ENCODE data around the gene SEPTIN2.
"Not testable (repeated sequence)": the region's sequence is repeated elsewhere in the genome, so short reads cannot be mapped to it uniquely, and the experiment has no call there.

The SEPTIN2 gene

DNA sequence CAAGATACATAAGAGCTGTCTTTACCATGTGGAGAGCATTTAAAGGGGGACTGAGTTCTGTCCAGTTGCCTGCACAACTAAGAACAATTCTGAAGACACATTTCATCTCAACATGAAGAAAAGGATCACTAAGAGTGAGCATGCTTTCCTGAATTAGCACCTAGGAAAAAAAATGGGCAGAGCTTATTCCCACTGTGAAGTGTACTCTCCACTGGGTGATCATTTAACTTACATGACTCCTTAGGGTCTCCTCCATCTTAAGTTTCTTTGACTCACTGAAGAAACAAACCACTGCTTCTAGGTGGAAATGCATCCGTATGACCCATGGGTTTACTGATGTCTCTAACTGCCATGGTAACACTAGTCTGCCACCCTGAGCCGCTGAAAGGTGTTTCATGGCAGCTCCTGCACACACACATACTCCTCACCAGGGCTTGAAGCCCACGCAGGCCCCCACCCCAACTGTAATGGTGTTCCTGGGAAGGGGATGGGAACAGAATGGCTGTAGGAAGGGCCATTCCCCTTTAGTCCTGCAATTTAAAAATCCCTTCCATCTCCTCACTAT lies 27.3 kb upstream of the SEPTIN2 start:
- DNase-seq = no peak

DNA sequence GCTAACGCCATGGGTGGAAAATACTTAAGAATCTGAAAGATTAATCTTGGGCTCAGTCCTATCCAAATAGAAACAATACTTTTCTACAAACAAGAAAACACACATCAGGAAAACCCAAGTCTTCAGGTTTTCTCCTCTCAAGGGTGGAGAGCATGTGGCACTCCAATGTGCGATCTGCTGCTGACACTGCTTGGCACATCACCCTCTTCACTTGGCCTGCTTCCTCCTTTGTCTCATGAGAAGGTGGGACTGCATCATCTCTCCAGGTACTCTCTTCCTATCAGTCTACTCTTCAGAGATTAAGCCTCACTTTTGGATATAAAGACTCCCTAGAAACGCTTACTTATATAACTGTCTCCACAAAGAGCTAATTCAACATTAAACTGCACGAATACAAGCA lies 26.7 kb upstream of the SEPTIN2 start:
- no peak for DNase-seq

DNA sequence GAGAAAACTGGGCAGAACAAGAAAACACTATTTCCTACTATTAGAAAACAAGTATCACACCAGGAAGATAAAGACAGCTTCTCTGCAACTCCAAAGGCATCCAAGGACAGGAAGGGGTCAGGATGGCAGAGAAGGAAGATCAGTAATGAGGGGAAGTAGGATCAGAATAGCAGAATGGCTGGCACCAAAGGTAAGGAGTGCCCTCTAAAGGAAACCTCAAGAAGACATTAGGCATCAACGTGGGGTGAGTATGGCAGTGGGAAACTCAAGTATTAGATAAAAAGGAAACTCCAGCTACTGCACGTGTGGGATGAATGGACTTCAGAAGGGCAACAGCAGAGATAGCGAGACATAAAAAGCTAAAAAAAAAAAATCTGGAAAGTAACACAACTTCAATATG lies 26.1 kb upstream of the SEPTIN2 start:
- DNase-seq = no peak

DNA sequence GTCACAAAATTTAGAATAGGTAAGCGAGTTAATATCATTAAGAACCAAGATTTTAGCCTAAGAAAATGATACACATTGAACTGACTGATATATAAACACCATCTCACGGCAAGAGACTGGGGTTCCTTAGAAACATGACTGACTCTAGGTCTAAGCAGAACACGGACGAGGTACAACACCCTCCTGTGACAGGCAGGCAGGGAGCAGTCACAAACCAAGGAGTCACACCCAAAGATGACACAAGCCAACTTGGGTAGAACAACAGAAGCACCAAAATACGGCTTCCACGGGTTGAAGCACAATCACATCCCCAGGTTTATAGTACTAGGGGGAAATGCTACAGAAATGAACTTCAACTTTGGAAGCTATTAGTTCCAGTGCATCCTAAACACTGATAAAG lies 24.6 kb upstream of the SEPTIN2 start:
- DNase-seq = no peak

DNA sequence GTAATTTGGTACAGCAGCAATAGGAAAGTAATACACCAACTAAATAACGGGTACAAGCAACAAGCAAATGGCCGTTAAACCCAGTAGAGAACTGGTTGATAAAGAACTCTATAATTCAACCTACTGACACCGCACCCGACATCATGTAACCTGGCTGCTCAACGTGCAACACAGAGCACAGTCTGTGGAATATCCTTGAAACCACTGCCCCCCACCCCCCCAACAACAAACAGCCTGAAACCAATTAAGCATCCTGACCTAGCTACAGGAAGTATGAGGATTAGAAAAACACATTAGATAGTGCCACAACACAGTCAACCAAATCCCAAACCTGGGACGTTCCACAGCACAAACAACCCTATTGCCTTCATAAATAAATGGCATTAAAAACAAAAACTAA lies 23.7 kb upstream of the SEPTIN2 start:
- DNase-seq = no peak

DNA sequence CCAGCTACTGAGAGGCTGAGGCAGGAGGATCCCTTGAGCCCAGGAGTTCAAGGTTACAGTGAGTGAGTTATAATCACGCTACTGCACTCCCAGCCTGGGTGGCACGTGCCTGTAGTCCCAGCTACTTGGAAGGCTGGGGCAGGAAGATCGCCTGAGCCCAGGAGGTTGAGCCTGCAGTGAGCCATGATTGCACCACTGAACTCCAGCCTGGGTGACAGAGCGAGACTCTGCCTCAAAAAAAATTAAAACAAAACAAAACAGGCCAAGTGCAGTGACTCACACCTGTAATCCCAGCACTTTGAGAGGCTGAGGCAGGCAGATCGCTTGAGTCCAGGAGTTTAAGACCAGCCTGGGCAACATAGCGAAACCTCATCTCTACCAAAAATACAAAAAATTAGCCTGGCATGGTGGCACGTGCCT lies 22.3 kb upstream of the SEPTIN2 start:
- not testable (repeated sequence) for DNase-seq

DNA sequence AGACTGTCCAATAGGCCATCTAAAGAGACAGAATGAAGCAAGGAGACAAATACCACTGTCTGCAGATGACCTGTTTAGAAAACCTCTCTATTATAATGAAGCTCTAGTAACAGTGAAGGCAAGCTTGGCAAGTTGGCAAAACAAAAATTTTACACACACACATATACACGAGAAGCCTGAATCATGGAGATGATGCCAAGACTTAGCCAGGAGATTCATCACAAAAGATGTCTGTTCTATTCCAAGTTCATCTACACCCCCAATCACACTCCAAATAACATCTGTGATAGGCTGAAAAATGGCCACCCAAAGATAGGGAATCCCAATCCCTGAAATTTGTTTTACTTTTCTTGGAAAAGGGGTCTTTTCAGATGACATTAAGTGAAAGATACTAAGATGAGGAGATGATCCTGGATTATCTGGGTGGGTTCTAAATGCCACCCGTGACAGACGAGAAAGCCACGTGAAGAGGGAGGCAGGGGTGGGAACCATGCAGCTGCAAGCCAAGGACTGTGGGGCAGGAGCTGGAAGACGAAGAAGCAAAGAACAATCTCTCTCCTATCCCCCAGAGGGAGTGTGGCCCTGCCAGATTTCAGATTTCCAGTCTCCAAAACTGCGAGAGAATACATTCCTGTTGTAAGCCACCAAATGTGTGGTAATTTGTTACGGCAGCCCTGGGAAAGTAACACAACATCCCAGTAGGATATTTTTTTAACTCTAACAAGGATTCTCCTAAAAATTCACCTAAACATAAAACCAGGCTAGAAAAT lies 20.2 kb upstream of the SEPTIN2 start:
- no peak for DNase-seq

DNA sequence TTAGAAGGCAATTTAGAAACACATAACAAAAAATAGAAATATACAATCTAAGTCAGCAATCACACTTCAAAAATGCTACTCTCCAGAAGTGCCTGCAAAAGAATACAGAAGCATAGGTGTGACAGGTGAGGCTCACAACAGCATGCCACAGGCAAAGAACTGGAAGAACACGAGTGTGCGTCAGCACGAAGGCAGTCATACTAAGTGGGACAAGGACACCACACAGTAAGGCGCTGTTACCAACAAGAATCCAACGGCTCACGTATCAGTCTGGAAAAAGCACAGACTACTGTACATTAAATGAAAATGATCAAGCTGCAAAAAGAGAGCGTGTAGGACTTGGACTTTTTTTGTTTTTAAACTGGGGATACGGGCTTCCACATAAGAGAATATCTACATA lies 19.0 kb upstream of the SEPTIN2 start:
- no peak for DNase-seq

DNA sequence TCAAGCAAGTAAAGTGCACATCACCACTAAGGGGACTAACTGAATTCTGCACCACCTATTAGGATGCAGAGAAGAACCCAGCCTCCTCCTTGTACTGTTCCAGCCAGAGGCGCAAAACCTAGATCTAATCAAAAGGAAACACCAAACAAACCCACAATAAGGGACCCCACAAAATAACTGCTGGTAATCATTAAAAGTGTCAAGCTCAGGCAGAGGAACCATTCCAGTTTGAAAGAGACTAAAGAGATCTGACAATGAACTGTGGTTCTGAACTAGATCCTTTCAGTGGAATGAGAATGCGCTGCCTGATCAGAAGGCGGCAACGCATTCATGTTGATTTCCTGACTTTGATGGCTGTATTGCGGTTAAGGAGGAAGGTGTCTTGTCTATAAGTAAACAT lies 17.1 kb upstream of the SEPTIN2 start:
- DNase-seq = no peak

DNA sequence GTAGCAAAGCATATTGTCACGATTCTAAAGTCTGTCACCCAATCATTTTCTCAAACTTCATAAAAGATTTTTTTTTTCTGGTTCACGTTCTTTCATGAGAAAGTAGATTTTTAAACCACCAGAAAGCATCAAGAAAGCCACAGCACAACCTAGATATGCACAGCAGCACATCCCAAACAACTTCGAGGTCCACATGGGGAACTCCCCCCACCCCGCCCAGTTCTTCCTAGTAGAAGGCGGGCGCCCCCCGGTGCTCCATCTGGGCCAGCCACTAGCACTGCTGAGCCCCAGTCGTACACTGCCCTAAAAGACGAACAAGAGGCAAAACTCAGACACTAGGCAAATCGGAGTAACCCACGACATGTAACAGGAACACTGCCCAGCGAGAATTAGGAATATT lies 15.7 kb upstream of the SEPTIN2 start:
- no peak for DNase-seq

DNA sequence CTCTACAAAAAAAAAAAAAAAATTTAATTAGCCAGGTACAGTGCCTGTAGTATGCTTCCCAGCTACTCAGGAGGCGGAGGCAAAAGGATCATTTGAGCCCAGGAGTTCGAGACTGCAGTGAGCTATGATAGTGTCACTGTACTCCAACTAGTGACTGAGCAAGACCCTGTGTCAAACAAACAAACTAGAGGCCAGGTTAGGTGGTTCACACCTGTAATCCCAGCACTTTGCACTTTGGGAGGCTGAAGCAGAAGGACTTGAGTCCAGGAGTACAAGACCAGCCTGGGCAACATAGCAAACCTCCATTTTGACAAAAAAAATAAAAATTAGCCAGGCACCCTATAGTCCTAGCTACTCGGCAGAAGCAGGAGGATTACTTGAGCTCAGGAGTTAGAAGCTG lies 13.6 kb upstream of the SEPTIN2 start:
- DNase-seq = no peak

DNA sequence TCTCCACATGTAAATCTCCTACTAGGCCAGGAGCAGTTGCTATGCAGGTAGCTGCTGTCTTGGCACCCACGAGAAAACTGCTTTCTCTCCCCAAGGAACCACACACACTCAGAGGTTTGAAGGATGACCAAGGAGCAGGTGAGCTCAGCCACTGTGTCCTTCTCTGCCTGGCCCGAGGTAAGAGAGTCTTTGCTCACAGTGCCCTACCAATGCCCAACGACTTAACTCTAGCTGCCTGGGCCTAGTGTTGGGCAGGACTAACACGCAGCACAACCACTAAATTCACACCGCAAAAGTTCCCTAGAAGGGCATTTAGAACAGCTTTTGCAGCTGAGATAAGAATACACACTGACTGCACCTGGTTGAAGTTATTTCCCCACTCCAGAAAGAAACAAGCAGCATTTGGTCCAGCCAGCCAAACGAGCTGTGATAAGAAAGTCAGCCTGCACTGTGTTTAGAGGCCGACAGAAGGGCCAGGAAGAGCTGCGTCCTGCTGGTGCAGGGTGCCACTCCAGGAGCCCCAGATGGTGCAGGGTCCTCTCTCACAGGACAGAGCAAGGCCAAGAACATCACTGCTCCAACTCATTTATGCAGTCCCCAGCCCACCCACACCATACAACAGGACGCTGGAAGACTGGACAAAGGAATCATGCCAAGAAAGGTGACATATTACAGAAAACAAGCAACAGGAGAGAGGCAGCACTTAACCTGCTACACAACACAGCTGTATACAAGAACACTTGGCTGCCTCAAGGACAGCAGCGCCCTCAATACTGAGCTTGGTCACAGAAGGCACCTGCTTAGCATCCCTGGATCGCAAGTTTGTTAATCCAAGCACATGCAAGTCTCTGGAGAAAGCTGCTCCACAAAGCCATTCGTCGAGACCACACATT lies 12.7 kb upstream of the SEPTIN2 start:
- DNase-seq = peak; percentile 25

DNA sequence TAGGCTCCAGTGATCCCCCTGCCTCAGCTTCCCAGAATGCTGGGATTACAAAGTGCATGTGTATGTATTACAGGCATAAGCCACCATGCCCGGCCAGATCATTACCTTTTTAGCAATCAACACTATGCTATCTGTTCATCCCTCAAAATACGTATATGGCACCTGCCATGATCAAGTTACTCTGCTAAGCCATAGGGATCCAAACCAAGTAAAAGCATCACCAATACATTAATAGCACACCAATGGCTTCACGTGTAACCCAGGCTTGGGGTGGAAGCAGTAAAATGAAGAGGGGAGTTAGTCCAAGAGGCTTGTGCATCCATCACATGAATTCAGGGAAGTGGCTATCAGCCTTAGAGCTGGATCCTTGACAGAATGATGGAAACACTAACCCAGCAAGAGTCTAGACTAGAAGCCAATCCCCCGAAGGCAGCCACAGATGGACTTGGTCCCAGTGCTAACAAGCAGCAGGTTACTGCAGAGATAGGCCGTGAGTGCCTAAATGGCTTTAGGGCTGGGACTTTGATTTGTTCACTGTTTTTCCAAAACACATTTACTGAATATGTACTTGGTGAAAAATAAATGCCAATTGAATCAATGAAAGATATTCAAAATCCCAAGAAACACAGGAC lies 11.6 kb upstream of the SEPTIN2 start:
- DNase-seq = no peak

DNA sequence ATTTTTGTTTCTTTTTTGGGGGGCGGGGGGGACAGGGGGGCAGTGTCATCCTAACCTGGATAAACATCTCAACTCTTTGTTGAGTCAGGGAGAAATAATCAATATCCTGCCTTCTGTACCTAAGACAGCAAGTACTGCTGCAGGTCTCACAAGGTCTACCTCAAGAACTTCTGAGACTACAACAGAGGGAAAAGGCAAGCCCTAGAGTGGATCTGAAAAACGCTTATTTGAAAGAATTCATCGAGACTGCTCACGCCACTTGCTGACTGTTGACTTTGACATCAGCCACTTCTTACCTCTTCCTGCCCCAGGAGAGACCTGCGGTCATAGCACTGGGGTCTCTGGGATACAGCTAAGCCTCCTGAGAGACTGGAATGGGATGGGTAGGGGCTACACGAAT lies 8.7 kb upstream of the SEPTIN2 start:
- no peak for DNase-seq

DNA sequence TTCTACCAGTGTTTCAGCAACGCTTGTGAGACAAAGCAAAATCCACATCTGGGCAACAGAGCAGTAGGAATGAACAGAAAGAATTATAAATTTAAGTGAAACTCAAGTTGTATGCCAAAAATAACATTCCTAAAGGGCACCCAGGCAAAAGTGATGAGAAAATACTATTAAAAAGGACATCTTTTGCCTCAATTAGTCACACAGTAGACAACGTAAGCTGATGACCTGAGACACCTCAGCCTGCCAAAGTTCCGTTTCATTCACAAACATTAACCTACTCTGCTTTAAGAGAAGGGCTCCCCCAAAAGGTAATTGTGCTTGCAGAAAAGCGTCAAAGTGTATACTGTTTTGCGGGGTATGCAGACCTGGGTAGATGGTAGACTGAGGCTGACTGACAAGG lies 7.5 kb upstream of the SEPTIN2 start:
- no peak for DNase-seq

DNA sequence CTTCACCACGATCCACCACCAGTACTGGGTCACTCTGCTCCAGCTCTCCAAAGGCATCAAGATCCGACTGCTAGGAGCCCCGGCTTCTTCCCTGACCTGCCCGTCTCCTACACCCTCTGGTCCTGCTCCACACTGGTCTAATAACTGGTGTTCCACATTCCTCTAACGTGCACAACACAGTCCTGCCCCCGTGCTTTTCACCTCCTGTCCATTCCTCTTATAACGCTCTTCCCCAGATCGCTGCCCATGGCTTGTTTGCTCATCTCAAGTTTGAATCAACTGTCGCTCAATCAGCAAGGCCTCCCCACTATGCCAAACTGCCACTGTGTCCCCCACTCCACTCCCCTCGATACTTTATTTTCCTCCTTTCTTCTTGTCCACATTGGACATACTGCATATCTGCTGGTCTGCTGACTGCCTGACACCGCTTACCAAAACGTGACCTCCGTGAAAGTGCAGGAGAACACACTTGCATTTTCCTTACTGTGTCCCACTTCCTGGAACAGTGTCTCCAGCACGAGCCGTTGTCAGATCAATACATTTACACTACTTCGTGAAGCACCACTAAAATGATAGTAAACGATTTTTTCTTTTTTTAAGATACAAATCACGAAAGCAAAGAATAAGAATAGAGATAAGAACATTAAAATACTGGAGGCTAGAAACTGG lies 6.8 kb upstream of the SEPTIN2 start:
- no peak for DNase-seq

DNA sequence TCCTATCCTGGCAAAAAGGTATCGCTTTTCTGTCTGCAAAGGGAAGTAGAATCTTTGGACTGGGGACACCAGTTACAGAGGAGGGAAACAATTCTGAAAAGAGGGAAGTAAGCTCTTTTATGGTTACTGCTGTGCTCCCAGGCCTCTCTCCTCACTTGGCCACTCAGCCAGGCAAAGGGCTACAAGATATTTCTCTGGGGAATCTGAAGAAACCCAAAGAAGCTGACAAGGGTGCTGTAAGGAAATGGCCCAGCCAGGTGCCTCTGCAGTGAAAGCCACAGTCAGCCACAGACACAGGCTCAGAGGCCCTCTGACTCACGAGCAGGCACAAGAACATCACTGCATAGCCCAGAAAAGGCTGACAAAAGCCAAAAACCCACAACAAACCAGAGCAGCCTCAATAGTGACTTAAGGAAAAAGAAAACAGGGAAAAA lies 6.0 kb upstream of the SEPTIN2 start:
- DNase-seq = no peak

DNA sequence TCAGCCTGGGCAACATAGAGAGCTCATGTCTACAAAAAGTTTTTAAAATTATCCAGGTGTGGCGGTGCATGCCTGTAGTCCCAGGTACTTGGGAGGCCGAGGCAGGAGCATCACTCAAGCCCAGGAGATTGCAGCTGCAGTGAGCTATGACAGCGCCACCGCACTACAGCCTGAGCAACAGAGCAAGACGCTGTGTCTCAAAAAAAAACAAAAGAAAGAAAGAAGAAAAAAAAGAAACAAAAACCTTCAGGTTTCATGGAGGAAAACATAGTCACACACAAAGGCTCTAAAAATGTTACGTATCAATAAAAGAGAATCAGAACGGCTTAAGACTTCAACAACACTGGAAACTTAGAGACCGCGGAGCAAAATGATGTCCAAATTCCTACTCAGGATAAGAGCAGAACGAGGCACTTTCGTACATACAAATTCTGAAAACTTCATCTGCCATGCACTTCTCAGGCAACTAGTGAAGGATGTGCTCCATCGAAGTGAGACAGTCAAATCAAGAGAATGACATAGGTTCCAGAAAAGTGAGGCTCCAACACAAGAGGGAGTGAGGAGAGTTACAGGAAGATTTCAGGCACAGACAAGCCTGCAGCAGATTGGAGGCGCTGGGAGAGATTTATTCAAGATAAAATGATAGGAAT lies 4.7 kb upstream of the SEPTIN2 start:
- no peak for DNase-seq

DNA sequence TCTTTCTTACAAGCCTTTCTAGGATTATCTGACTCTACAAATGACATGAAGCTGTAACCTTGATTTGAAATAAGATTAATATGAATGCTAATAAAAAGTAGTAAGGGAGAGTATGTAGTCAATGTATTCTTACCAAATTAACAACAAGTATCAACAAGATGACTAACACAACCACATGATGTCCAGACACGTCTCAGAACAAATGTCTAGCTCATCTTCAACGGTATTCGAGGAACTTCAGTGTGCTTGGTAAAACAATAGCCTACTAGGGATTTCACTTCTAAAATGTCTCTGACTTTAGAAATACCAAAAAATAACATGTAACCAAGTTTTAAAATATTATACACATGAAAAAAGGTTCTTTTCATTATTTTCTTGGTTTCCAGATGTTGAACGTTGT lies 3.6 kb upstream of the SEPTIN2 start:
- no peak for DNase-seq

DNA sequence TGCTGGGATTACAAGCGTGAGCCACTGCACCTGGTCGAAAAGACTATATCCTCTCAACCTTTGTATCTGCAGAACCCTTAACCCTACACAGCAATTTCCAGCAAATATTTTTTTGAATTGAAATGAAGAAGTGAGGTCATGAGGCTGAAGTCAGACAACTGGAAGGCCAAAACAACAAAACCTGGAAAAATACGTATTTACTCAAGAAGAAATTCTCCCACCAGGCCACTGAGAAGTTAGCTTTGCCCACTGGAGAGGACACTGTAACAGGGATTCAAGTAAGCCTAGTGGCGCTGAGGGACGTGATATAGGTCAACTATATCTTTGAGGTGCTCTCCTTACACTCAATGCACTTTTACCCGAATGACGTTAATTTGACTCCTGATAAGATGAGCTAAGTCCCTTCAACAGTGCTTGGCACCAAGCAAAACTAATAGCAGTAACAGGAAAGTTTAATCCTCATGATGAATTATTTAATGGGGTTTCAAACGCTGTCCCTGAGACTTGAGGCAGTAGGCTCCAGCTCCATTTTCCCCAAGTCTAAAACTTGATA lies 2.1 kb upstream of the SEPTIN2 start:
- no peak for DNase-seq

DNA sequence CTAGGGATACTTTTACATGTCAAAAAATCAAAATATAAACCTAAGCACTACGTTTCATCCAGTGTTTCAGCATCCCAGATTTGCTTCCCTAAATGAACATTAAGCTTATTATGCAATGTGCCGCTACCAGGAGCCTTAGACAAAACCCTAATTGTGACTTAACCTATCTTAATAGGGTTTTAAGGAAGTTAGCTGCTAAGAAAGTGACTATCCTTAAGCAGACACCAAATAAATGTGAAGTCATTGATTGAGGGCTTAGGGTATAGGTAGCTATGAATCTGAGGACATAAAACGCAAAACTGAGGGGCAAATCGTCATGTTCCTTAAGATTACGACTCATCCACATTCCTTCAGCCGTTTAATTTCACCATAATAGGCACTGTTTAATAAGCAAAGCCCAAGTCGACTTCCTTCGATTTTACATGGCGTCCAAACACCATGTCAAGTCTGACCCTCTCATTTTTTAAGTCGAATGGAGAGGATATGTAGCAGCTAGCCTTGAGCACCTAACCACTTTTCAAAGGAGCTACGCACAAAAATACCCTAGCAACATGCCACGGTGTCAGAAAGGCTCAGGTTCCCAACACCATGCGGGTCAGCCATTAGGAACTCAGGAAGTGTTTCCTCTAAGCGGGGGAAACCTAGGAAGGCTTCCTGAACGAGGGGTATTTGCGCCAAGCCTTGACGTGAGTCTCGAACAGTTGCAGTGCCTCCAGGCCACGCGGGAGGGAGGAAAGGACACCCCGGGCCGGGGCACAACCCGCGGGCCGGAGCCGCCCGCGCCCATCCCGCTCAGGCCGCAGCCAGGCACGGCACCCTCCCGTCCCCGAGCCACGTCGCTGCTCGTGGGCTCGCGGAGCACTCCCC lies 1.3 kb upstream of the SEPTIN2 start:
- no peak for DNase-seq

All from NCI-H524 treated with DMSO at 0.1 percent for 48 hours (cell line).